ENCODE results near the gene LRRTM4.

GRCh38 chr2:77099961-77100360, 422.2 kb downstream of the LRRTM4 start:
- TF ChIP-seq REST (IDR thresholded peaks at IDR 0.05; ENCODE audit: low read depth, low read length) (no peak), PBX3 (IDR thresholded peaks at IDR 0.05) (no peak), MAX (IDR thresholded peaks at IDR 0.05; ENCODE audit: low read depth) (no peak), FOXM1 (IDR thresholded peaks at IDR 0.05; ENCODE audit: low read depth) (no peak), ELF1 (IDR thresholded peaks at IDR 0.05) (no peak), FOXJ3 (CRISPR knock-in tag; IDR thresholded peaks at IDR 0.05) (no peak)

Measured in SK-N-SH (cell line).